Measurements from ENCODE around the gene ANGPT4. TPM values are rescaled to one million over a fixed set of nuclear protein-coding genes. Genes with fewer than 3 reads are reported as not detected.

The ANGPT4 gene
- total and polyA plus RNA-seq, 9 of the 15 experiments (the other 6 are each of a cell fraction or from before 2014, with no cell fraction given), result not detected

GRCh38 chr20:914727-915498, 1.2 kb downstream of the ANGPT4 start:
- no peaks in the 10 kb centered on the region for H3K9me1 ChIP-seq (ENCODE audit: control insufficient read depth, insufficient read depth, low read length)
- H3K27ac ChIP-seq (ENCODE audit: extremely low read depth, low read depth, low read length), result no peak overlapping the region
- no peak overlapping the region for H2AFZ ChIP-seq (ENCODE audit: low read depth, low read length)
- H3K79me2 ChIP-seq (ENCODE audit: control insufficient read depth, insufficient read depth, low read length), result no peaks in the 10 kb centered on the region
- H3K4me2 ChIP-seq (ENCODE audit: insufficient read depth, low read length), result no peak overlapping the region
- WGBS (ENCODE audit: insufficient coverage, low coverage, missing lambda C conversion rate), result 1% methylated on average over 11 of the region's 15 CpGs
- H3K36me3 ChIP-seq (ENCODE audit: control insufficient read depth, insufficient read depth, low read length), result no peaks in the 10 kb centered on the region
- POLR2A ChIA-PET, result interaction anchor here (0.5 to 0.6 kb wide), 2 partner anchors 45 to 113 kb away, joined by 3 read pairs; no protein-coding TSS in a partner anchor
- H3K27me3 ChIP-seq (ENCODE audit: control insufficient read depth in 2 of 2, insufficient read depth in 2 of 2, low read length in 2 of 2), result peaks cover 8 to 42% of the 10 kb centered on the region in 2 experiments; a peak in 4 of 5 replicates
- FAIRE-seq, result no peak
- no peak for DNase-seq (ENCODE audit: extremely low read depth in 1 of 4, low spot score in 3 of 4)
- no TSS peak for BruUV-seq (replicated peaks)
- H3K4me3 ChIP-seq, result no peak overlapping the region
- no peak for ATAC-seq
- no peak overlapping the region for H3K9ac ChIP-seq (ENCODE audit: insufficient read depth in 1 of 2, low read depth in 2 of 2, low read length in 2 of 2)
- CTCF ChIA-PET (ENCODE audit: low intra/inter-chr PET ratio), result no interaction called here
- intact Hi-C loops (cut with micrococcal nuclease) (no loop called here), in situ Hi-C loops (cut with MboI) (no loop called here)
- H3K9me3 ChIP-seq (replicated peaks; ENCODE audit: control insufficient read depth, insufficient read depth, low read depth, low read length), result no peaks in the 10 kb centered on the region
- no peaks in the 10 kb centered on the region; a peak in 1 of 5 replicates for H3K4me1 ChIP-seq (replicated peaks in 1 of 2; ENCODE audit: control insufficient read depth in 2 of 2, insufficient read depth in 2 of 2, low read length in 2 of 2)
- H4K20me1 ChIP-seq (replicated peaks; ENCODE audit: control insufficient read depth, insufficient read depth, low read length), result no peaks in the 10 kb centered on the region
- TF ChIP-seq ZNF232 (CRISPR knock-in tag; IDR thresholded peaks at IDR 0.05) (no peak), TAF15 (IDR thresholded peaks at IDR 0.05; ENCODE audit: low read depth, low read length) (no peak), ZNF318 (IDR thresholded peaks at IDR 0.05; ENCODE audit: borderline replicate concordance in 1 of 2, low read depth in 1 of 2) (no peak), ZNF507 (tag; conservative IDR thresholded peaks at IDR 0.05) (no peak), KDM2B (CRISPR knock-in tag; IDR thresholded peaks at IDR 0.05) (no peak), ZBTB17 (CRISPR knock-in tag; IDR thresholded peaks at IDR 0.05) (no peak), WHSC1 (IDR thresholded peaks at IDR 0.05; ENCODE audit: low read length) (no peak), TBP (optimal IDR thresholded peaks at IDR 0.05; ENCODE audit: low read depth, low read length) (no peak), NCOA4 (IDR thresholded peaks at IDR 0.05; ENCODE audit: partially characterized antibody) (no peak), ZNF253 (CRISPR knock-in tag; conservative IDR thresholded peaks at IDR 0.05) (no peak), FOXA3 (CRISPR knock-in tag; conservative IDR thresholded peaks at IDR 0.05 in 1 of 2, IDR thresholded peaks at IDR 0.05 in 1 of 2) (no peak), ZNF695 (CRISPR knock-in tag; IDR thresholded peaks at IDR 0.05) (no peak), CREM (IDR thresholded peaks at IDR 0.05; ENCODE audit: low read depth) (no peak)

All from K562 (cell line).